HEK293T (cell line): Measurements from ENCODE around the gene RBCK1.

ENCODE experiments used
- BHLHE40 ChIP-seq: fragments of 450-650 bp; IDR thresholded peaks from 2 replicates; pipeline ENCODE4 v1.6.1; 2016; ENCODE audit warnings: mild to moderate bottlenecking, moderate library complexity, borderline replicate concordance
- CTBP1 ChIP-seq: fragments of 450-650 bp; IDR thresholded peaks from 2 replicates; pipeline ENCODE4 v1.6.1; 2016; ENCODE audit warnings: borderline replicate concordance
- ELF4 ChIP-seq: fragments of 450-650 bp; IDR thresholded peaks from 2 replicates; pipeline ENCODE4 v1.6.1; 2017; ENCODE audit warnings: antibody characterized with exemption
- FOXA1 ChIP-seq: fragments of 450-650 bp; IDR thresholded peaks from 2 replicates; pipeline ENCODE4 v1.6.1; 2016; ENCODE audit warnings: mild to moderate bottlenecking
- FOXM1 ChIP-seq: fragments of 450-650 bp; IDR thresholded peaks from 2 replicates; pipeline ENCODE4 v1.6.1; 2017; ENCODE audit warnings: mild to moderate bottlenecking, borderline replicate concordance
- LEF1 ChIP-seq: fragments of 450-650 bp; IDR thresholded peaks from 2 replicates; pipeline ENCODE4 v1.6.1; 2017; ENCODE audit warnings: mild to moderate bottlenecking, borderline replicate concordance
- SP1 ChIP-seq: fragments of 450-650 bp; IDR thresholded peaks from 2 replicates; pipeline ENCODE4 v1.6.1; 2017

GRCh38 chr20:416950-417800 is 9.1 kb downstream of the RBCK1 start:
- TF ChIP-seq LEF1 (no peak), BHLHE40 (no peak), ELF4 (no peak), FOXM1 (no peak), FOXA1 (no peak), CTBP1 (no peak), SP1 (no peak)
